CD4-positive, alpha-beta memory T cell (primary cell): ENCODE data around the gene CLEC2L. TPM values are rescaled to one million over a fixed set of nuclear protein-coding genes. Genes with fewer than 3 reads are reported as not detected.

Experiments
- CTCF ChIA-PET: fragments of 350-600 bp; sonication (Branson Sonifier 250); formaldehyde crosslinking; loops from one replicate; lab custom pipeline; 2021; ENCODE audit warnings: inconsistent platforms; ENCODE audit not compliant: partially characterized antibody; lab: Charles Lee
- POLR2A ChIA-PET: fragments of 350-600 bp; sonication (Branson Sonifier 250); formaldehyde crosslinking; loops from one replicate; lab custom pipeline; 2021; ENCODE audit not compliant: partially characterized antibody; lab: Charles Lee
- DNase-seq, 5 donors: peaks; one replicate each; pipeline versions ENCODE4 v3.0.0 to v3.0.0-alpha.2; 2020 to 2022; ENCODE audit warnings: mixed read lengths in 1 of 5
- H3K27ac ChIP-seq: one replicate; pipeline ENCODE4 v1.7.0; 2013; ENCODE audit warnings: low read depth, low read length
- H3K27me3 ChIP-seq: 2 replicates; pipeline ENCODE4 v1.7.0; 2013; ENCODE audit warnings: mild to moderate bottlenecking, low read length, moderate library complexity; ENCODE audit not compliant: insufficient read depth
- H3K36me3 ChIP-seq: 2 replicates; pipeline ENCODE4 v1.7.0; 2013; ENCODE audit warnings: mild to moderate bottlenecking, low read length, moderate library complexity; ENCODE audit not compliant: insufficient read depth
- H3K4me1 ChIP-seq: 2 replicates; pipeline ENCODE4 v1.7.0; 2013; ENCODE audit warnings: mild to moderate bottlenecking, low read length, moderate library complexity; ENCODE audit not compliant: insufficient read depth
- H3K4me3 ChIP-seq, 2 donors: one replicate each; pipeline ENCODE4 v1.7.0; 2013; ENCODE audit warnings: low read length in 2 of 2, mild to moderate bottlenecking in 1 of 2
- H3K9me3 ChIP-seq, 2 donors: one replicate each; pipeline ENCODE4 v1.7.0; 2013; ENCODE audit warnings: low read length in 2 of 2, control low read depth in 1 of 2; ENCODE audit not compliant: control insufficient read depth in 1 of 2
- H3K27ac Mint-ChIP-seq, 7 donors: one replicate each; pipeline ENCODE4 v1.8.0; 2020 to 2021; ENCODE audit warnings: mixed read lengths in 7 of 7, mild to moderate bottlenecking in 6 of 7, inconsistent platforms in 3 of 7, moderate library complexity in 3 of 7
- H3K27me3 Mint-ChIP-seq, 2 donors: one replicate each; pipeline ENCODE4 v1.8.0; 2020 to 2021; ENCODE audit warnings: mixed read lengths in 2 of 2
- H3K36me3 Mint-ChIP-seq, 2 donors: one replicate each; pipeline ENCODE4 v1.8.0; 2020 to 2021; ENCODE audit warnings: mixed read lengths in 2 of 2, inconsistent platforms in 1 of 2, mild to moderate bottlenecking in 1 of 2
- H3K4me1 Mint-ChIP-seq, 4 donors: one replicate each; pipeline ENCODE4 v1.8.0; 2020 to 2021; ENCODE audit warnings: mixed read lengths in 4 of 4, mild to moderate bottlenecking in 1 of 4
- H3K4me3 Mint-ChIP-seq, 8 donors: one replicate each; pipeline ENCODE4 v1.8.0; 2020 to 2021; ENCODE audit warnings: mixed read lengths in 8 of 8, mild to moderate bottlenecking in 7 of 8, moderate library complexity in 6 of 8, inconsistent platforms in 3 of 8
- H3K9me3 Mint-ChIP-seq, 8 donors: one replicate each; pipeline ENCODE4 v1.8.0; 2020 to 2021; ENCODE audit warnings: mixed read lengths in 8 of 8, mild to moderate bottlenecking in 5 of 8, inconsistent platforms in 3 of 8, moderate library complexity in 1 of 8
- intact Hi-C: fragments of 100-400 bp; cut with micrococcal nuclease; formaldehyde crosslinking; loops from one replicate; pipeline ENCODE4 v1.15.1; 2023
- polyA plus RNA-seq, 2 donors: library from polyadenylated mRNA; unstranded; fragments of 300-500 nt; fragmentation: Illumina TruSeq; gene quantifications; one replicate each; pipeline ENCODE4 v1.2.3, GENCODE V29; 2021
- total RNA-seq, 2 experiments: library from RNA; stranded (reverse); gene quantifications; one replicate each; pipeline ENCODE4 v1.2.3, GENCODE V29; 2021

Gene CLEC2L
- total and polyA plus RNA-seq, 4 experiments from 2014 or later, result not detected

DNA sequence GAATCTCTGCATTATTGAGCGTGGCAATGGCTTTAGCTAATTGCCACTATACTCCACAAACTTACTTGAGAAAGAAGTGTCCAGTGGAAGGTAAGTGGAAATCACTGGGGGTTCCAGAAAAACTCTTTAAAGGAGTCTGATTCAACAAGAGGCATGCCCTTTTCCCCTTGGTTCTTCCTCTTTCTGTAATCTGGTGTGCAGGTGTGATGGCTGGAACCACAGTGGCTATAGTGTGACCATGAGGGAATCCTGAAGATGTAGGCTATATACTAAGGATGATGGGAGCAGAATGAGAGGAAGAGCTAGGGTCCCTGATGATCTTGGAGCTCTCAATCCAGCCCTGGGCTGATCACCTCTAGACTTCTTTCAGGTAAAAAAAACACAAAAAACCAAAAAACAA is 2.0 kb upstream of the CLEC2L start:
- Mint-ChIP-seq H3K9me3 (no peaks in the 10 kb centered on the region), H3K4me3 (no peak overlapping the region), H3K27ac (no peak overlapping the region), H3K27me3 (peaks cover 22 to 35% of the 10 kb centered on the region in 2 donors), H3K36me3 (peaks cover 0 to 6% of the 10 kb centered on the region in 2 donors), H3K4me1 (peaks cover 2 to 27% (median 7%) of the 10 kb centered on the region in 4 donors)
- DNase-seq, result no peak
- ChIA-PET POLR2A (no interaction called here), CTCF (no interaction called here)
- Histone ChIP-seq H3K36me3 (no peaks in the 10 kb centered on the region), H3K9me3 (no peaks in the 10 kb centered on the region), H3K4me3 (no peak overlapping the region), H3K27ac (no peak overlapping the region), H3K4me1 (peaks cover under 1% of the 10 kb centered on the region), H3K27me3 (peaks cover 5% of the 10 kb centered on the region)
- intact Hi-C loops, result no loop called here

DNA sequence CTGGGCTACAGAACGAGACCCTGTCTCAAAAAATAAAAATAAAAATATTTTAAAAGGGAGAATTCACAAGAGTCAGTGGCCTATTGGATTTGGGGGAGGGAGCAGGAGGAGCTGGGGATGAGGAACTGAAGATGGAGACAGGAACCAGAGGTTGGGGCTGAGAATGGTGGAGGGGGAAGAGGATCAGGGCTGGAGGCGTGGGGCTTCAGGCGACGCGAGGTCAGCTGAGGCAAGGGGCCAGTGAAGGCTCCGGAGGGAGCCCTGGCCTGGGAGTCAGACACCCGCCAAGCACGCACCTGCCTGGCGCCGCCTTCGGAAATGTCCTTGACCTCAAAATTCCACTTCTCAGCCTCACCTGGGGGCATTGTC is 671 bp upstream of the CLEC2L start:
- no peak overlapping the region for H3K27ac Mint-ChIP-seq

DNA sequence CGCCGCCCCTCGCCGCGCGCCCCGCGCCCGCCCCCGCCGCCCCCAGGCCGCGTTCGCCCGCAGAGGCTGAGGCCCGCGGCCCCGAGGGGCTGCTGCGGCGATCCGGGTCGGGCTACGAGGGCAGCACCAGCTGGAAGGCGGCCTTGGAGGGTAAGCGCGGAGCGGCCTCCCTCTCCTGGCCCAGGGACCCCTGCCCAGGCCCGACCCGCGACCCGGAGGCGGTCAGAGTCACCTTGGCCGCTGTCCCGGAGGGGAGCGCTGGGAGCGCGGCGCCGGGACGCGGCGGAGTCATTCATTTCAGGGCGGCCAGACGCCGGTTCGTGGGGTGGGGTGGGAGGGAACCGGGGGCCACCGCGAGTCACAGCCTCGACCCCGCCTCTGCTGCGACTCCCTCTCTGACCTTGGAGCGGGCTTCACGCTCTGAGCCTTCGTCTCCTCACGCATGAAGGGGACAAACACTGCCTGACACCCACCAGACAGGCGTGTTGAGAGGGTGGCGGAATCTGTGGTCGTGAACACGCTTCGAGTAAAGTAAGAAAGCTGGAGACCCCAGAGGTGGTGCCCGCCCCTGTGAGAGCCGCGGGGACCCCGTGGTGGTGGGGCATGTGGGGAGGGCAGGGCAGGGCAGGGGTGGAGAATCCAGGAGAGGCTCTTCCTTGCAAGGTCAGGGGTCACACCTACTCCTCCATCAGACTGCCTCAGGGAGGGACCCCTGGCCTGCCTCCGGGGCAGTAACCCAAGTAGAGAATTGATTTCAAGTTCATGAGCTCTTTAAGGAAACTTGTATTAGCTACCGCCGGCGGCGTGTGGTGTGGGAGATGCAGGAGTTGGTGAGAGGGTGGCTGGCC is 707 bp downstream of the CLEC2L start:
- no peak overlapping the region for H3K27ac Mint-ChIP-seq
- peak overlapping the region in 1 of 8 donors; percentile 7 for H3K4me3 Mint-ChIP-seq
- Histone ChIP-seq H3K36me3 (no peaks in the 10 kb centered on the region), H3K4me1 (peaks cover 9% of the 10 kb centered on the region), H3K4me3 (no peak overlapping the region), H3K27me3 (peaks cover 5% of the 10 kb centered on the region), H3K9me3 (no peaks in the 10 kb centered on the region), H3K27ac (no peak overlapping the region)
- ChIA-PET POLR2A (no interaction called here), CTCF (interaction anchor here (1.4 kb wide), 1 partner anchor 24 kb away, joined by 3 read pairs; no protein-coding TSS in a partner anchor)
- no peaks in the 10 kb centered on the region for H3K9me3 Mint-ChIP-seq
- intact Hi-C loops, result no loop called here
- no peak for DNase-seq
- H3K36me3 Mint-ChIP-seq, result peaks cover 0 to 6% of the 10 kb centered on the region in 2 donors
- H3K27me3 Mint-ChIP-seq, result peaks cover 22 to 33% of the 10 kb centered on the region in 2 donors
- peaks cover 5 to 38% (median 14%) of the 10 kb centered on the region in 4 donors for H3K4me1 Mint-ChIP-seq

More for the DNA sequence above, 671 bp upstream of the CLEC2L start:
- no peaks in the 10 kb centered on the region for H3K36me3 ChIP-seq
- Mint-ChIP-seq H3K4me1 (peaks cover 5 to 38% (median 14%) of the 10 kb centered on the region in 4 donors), H3K4me3 (no peak overlapping the region), H3K9me3 (no peaks in the 10 kb centered on the region), H3K36me3 (peaks cover 0 to 6% of the 10 kb centered on the region in 2 donors), H3K27me3 (peaks cover 22 to 33% of the 10 kb centered on the region in 2 donors)
- intact Hi-C loops, result no loop called here
- ChIA-PET POLR2A (no interaction called here), CTCF (no interaction called here)
- no peak overlapping the region for H3K4me3 ChIP-seq
- H3K4me1 ChIP-seq, result peaks cover 9% of the 10 kb centered on the region
- no peak for DNase-seq
- H3K9me3 ChIP-seq, result no peaks in the 10 kb centered on the region
- H3K27ac ChIP-seq, result no peak overlapping the region
- peaks cover 5% of the 10 kb centered on the region for H3K27me3 ChIP-seq

DNA sequence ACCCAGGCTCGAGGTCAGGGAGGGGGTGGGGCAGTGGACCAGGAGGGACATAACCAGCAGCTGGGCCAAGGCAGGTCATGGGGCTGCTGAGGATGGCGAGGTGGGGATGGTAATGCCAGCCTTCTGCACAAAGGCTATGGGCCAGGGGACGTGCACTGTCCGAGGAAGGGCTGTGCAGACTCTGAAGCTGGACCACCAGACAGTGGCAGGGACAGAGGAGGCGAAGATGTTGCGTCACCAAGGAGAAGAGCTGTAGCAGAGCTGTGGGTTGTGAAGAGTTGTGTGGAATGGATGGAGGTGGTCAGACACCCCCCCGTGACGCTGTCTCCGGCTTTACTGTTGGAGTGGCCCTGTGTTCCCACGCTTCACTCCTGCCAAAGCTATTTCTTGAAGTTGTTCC is 1.8 kb downstream of the CLEC2L start:
- Mint-ChIP-seq H3K27ac (peak overlapping the region in 1 of 7 donors; percentile 29), H3K36me3 (peaks cover 0 to 6% of the 10 kb centered on the region in 2 donors), H3K4me3 (no peak overlapping the region), H3K9me3 (no peaks in the 10 kb centered on the region), H3K27me3 (peaks cover 23 to 34% of the 10 kb centered on the region in 2 donors), H3K4me1 (peaks cover 5 to 38% (median 14%) of the 10 kb centered on the region in 4 donors)
- CTCF ChIA-PET, result interaction anchor here (1.4 kb wide), 1 partner anchor 25 kb away, joined by 3 read pairs; no protein-coding TSS in a partner anchor
- no peaks in the 10 kb centered on the region for H3K9me3 ChIP-seq
- H3K27ac ChIP-seq, result no peak overlapping the region
- no peak for DNase-seq
- POLR2A ChIA-PET, result no interaction called here
- H3K4me3 ChIP-seq, result no peak overlapping the region
- H3K36me3 ChIP-seq, result no peaks in the 10 kb centered on the region
- peaks cover 9% of the 10 kb centered on the region for H3K4me1 ChIP-seq
- intact Hi-C loops, result no loop called here
- peaks cover 5% of the 10 kb centered on the region for H3K27me3 ChIP-seq

GRCh38 chr7:139525750-139526149 is 2.3 kb downstream of the CLEC2L start:
- Mint-ChIP-seq H3K9me3 (no peaks in the 10 kb centered on the region), H3K4me3 (no peak overlapping the region), H3K27ac (peak overlapping the region in 1 of 7 donors; percentile 29), H3K27me3 (peaks cover 23 to 34% of the 10 kb centered on the region in 2 donors), H3K4me1 (peaks cover 5 to 38% (median 14%) of the 10 kb centered on the region in 4 donors), H3K36me3 (peaks cover 0 to 6% of the 10 kb centered on the region in 2 donors)
- Histone ChIP-seq H3K27ac (no peak overlapping the region), H3K36me3 (no peaks in the 10 kb centered on the region), H3K4me1 (peaks cover 9% of the 10 kb centered on the region), H3K27me3 (peaks cover 5% of the 10 kb centered on the region), H3K9me3 (no peaks in the 10 kb centered on the region), H3K4me3 (no peak overlapping the region)
- CTCF ChIA-PET, result no interaction called here
- intact Hi-C loops, result no loop called here
- DNase-seq, result no peak
- POLR2A ChIA-PET, result no interaction called here

- POLR2A ChIA-PET, result no interaction called here
- H3K27me3 Mint-ChIP-seq, result peaks cover 17 to 25% of the 10 kb centered on the region in 2 donors
These were observed 3.4 kb downstream of the CLEC2L start for GRCh38 chr7:139526578-139527544.

More at GRCh38 chr7:139526578-139527544, 3.4 kb downstream of the CLEC2L start:
- no peaks in the 10 kb centered on the region for H3K36me3 ChIP-seq
- Mint-ChIP-seq H3K4me3 (peak overlapping the region in 5 of 8 donors; percentile 12 to 56 (median 48)), H3K27ac (peak overlapping the region in 4 of 7 donors; percentile 54 to 78 (median 62)), H3K36me3 (peaks cover 0 to 1% of the 10 kb centered on the region in 2 donors), H3K9me3 (no peaks in the 10 kb centered on the region), H3K4me1 (peaks cover 4 to 34% (median 13%) of the 10 kb centered on the region in 4 donors)
- CTCF ChIA-PET, result interaction anchor here (1.0 kb wide), 1 partner anchor 27 kb away, joined by 3 read pairs; no protein-coding TSS in a partner anchor
- no peak for DNase-seq
- intact Hi-C loops, result no loop called here
- peaks cover 9% of the 10 kb centered on the region for H3K4me1 ChIP-seq
- H3K27me3 ChIP-seq, result peaks cover 5% of the 10 kb centered on the region
- no peak overlapping the region for H3K27ac ChIP-seq
- no peak overlapping the region for H3K4me3 ChIP-seq
- H3K9me3 ChIP-seq, result no peaks in the 10 kb centered on the region
